Lower leg skin (tissue), 4 donors: ENCODE data around the gene RANBP3. TPM values are rescaled to one million over a fixed set of nuclear protein-coding genes. Genes with fewer than 3 reads are reported as not detected.

Experiments used
- DNase-seq, 2 donors: peaks; one replicate each; pipeline ENCODE4 v3.0.0-alpha.2; 2019; ENCODE audit warnings: low spot score in 2 of 2
- H3K4me3 ChIP-seq: fragments of 200-600 bp; sonication (generic); 2 replicates; pipeline ENCODE4 v1.5.1; 2017; ENCODE audit warnings: mild to moderate bottlenecking, low read depth; ENCODE audit not compliant: poor library complexity, severe bottlenecking
- CTCF ChIP-seq, 3 donors: fragments of 450-650 bp; IDR thresholded peaks; one replicate each; pipeline ENCODE4 v1.5.1; 2016; ENCODE audit warnings: antibody characterized with exemption in 3 of 3, mild to moderate bottlenecking in 3 of 3, moderate library complexity in 2 of 3
- POLR2A ChIP-seq, 2 donors: fragments of 450-650 bp; IDR thresholded peaks; one replicate each; pipeline ENCODE4 v1.6.1; 2016 to 2017; ENCODE audit warnings: antibody characterized with exemption in 2 of 2, mild to moderate bottlenecking in 1 of 2, moderate library complexity in 1 of 2
- WGBS, 2 donors: methylation state at CpG; one replicate each; pipeline ENCODE4 v1.1.5; 2018; 5-methylcytosine and 5-hydroxymethylcytosine counted together
- intact Hi-C: fragments of 100-400 bp; cut with DNase I; formaldehyde crosslinking; loops from one replicate; pipeline ENCODE4 v1.15.0; 2023; ENCODE audit warnings: low total_unique reads
- total RNA-seq, 4 donors: library from RNA; depleted of rRNA; stranded (reverse); fragments of >200 nt; gene quantifications; one replicate each; pipeline ENCODE4 v1.1.0, GENCODE V29; 2016

The RANBP3 gene
- total RNA-seq, 4 donors from 2014 or later: 57.2 to 116 (median 72.0) TPM

GRCh38 chr19:5873617-5874199 lies 104.2 kb downstream of the RANBP3 start:
- WGBS, 2 donors: 92 to 93% methylated on average over 12 of the region's 12 CpGs
- no peak for TF ChIP-seq CTCF (IDR thresholded peaks at IDR 0.05)
- no peak for TF ChIP-seq POLR2A (IDR thresholded peaks at IDR 0.05)
- H3K4me3 ChIP-seq: no peak overlapping the region
- no peak for DNase-seq
- intact Hi-C loops: no loop called here

DNA sequence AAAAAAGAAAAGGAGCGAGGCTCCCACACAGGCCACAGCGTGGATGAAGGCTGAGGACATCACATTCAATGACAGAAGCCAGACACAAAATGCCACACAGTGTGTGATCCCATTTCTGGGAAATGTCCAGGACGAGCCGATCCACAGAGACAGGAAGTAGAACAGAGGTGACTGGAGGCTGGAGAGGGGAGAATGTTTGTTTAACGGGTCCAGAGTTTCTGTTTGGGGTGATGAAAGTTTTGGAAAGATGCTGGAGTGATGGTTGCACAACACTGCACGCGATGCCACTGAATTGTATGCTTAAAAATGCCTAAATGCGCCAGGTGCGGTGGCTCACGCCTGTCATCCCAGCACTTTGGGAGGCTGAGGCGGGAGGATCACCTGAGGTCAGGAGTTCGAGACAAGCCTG lies 107.0 kb downstream of the RANBP3 start:
- no peak overlapping the region for H3K4me3 ChIP-seq
- no peak for DNase-seq
- TF ChIP-seq POLR2A (IDR thresholded peaks at IDR 0.05) (no peak), CTCF (IDR thresholded peaks at IDR 0.05) (peak in 1 of 3 donors; percentile 37)
- 76 to 82% methylated on average over 12 of the region's 12 CpGs for WGBS, 2 donors
- intact Hi-C loops: no loop called here

GRCh38 chr19:5867201-5868136 lies 110.5 kb downstream of the RANBP3 start:
- no peak for TF ChIP-seq POLR2A (IDR thresholded peaks at IDR 0.05)
- no peak for TF ChIP-seq CTCF (IDR thresholded peaks at IDR 0.05)
- 82 to 91% methylated on average over 28 to 31 of the region's 31 CpGs for WGBS, 2 donors
- intact Hi-C loops: no loop called here

More at GRCh38 chr19:5867201-5868136, 110.5 kb downstream of the RANBP3 start:
- no peak for DNase-seq
- no peak overlapping the region for H3K4me3 ChIP-seq

Other genes with a start within 250 kb of the RANBP3 start
- gene PRR22, start 193.4 kb downstream of the RANBP3 start, total RNA-seq: 1 to 10 TPM in 1 of 4 donors, under 1 TPM in 3; 0.25 to 1.2 (median 0.62) TPM
- gene DUS3L, start 187.0 kb downstream of the RANBP3 start, total RNA-seq: 100 to 1,000 TPM in 1 of 4 donors, 10 to 100 TPM in 3; 36.0 to 107 (median 67.4) TPM
- gene NRTN, start 173.1 kb downstream of the RANBP3 start, total RNA-seq: 1 to 10 TPM; 6.5 to 7.9 (median 7.2) TPM
- under 1 TPM in 2 of 4 donors, not detected in 2; 0.23 to 0.29 TPM for gene FUT6, start 138.4 kb downstream of the RANBP3 start, total RNA-seq
- gene FUT3, start 126.7 kb downstream of the RANBP3 start, total RNA-seq: 1 to 10 TPM in 3 of 4 donors, under 1 TPM in 1; 0.76 to 3.8 (median 1.9) TPM
- gene FUT5, start 107.6 kb downstream of the RANBP3 start, total RNA-seq: not detected
- gene NDUFA11, start 74.3 kb downstream of the RANBP3 start, total RNA-seq: 100 to 1,000 TPM; 123 to 215 (median 163) TPM
- 10 to 100 TPM; 10.2 to 15.2 (median 10.8) TPM for gene VMAC, start 73.3 kb downstream of the RANBP3 start, total RNA-seq
- 10 to 100 TPM in 3 of 4 donors, 1 to 10 TPM in 1; 3.5 to 14.5 (median 11.5) TPM for gene CAPS, start 63.9 kb downstream of the RANBP3 start, total RNA-seq
- 10 to 100 TPM; 19.6 to 28.7 (median 25.8) TPM for gene RFX2, start 132.4 kb upstream of the RANBP3 start, total RNA-seq
- not detected for gene ACSBG2, start 157.5 kb upstream of the RANBP3 start, total RNA-seq